Natural killer cell (primary cell): ENCODE data around the gene UCHL5. TPM values are rescaled to one million over a fixed set of nuclear protein-coding genes. Genes with fewer than 3 reads are reported as not detected.
A peak's percentile ranks its signal among the peaks of the same experiment; 100 is the strongest.

ENCODE experiments used
- ATAC-seq, 3 donors: fragments of 150-1000 bp in 2 of 3; fragments of 200-7000 bp in 1 of 3; cut with Tn5 transposase; 1 replicate in 1 of 3; 2 replicates in 2 of 3; pipeline ENCODE4 v1.10.0; 2021; ENCODE audit warnings: mild to moderate bottlenecking in 2 of 3, moderate library complexity in 2 of 3
- DNase-seq, 2 donors: peaks; one replicate each; pipeline versions ENCODE4 v3.0.0 to v3.0.0-alpha.2; 2013 to 2021; ENCODE audit warnings: mixed read lengths in 1 of 2
- H3K27ac ChIP-seq: one replicate; pipeline ENCODE4 v1.5.1; 2013; ENCODE audit warnings: mild to moderate bottlenecking, low read length
- H3K27me3 ChIP-seq: one replicate; pipeline ENCODE4 v1.6.1; 2013; ENCODE audit warnings: low read length; ENCODE audit not compliant: control insufficient read depth, insufficient read depth
- H3K36me3 ChIP-seq: one replicate; pipeline ENCODE4 v1.6.1; 2013; ENCODE audit warnings: low read length; ENCODE audit not compliant: control insufficient read depth, insufficient read depth
- H3K4me1 ChIP-seq: one replicate; pipeline ENCODE4 v1.6.1; 2013; ENCODE audit warnings: low read length; ENCODE audit not compliant: control insufficient read depth, insufficient read depth
- H3K4me3 ChIP-seq: one replicate; pipeline ENCODE4 v1.5.1; 2013; ENCODE audit warnings: low read length
- H3K9me3 ChIP-seq: one replicate; pipeline ENCODE4 v1.6.1; 2013; ENCODE audit warnings: low read length; ENCODE audit not compliant: control insufficient read depth, insufficient read depth
- H3K27ac Mint-ChIP-seq, 2 donors: one replicate each; pipeline ENCODE4 v1.8.0; 2022; ENCODE audit warnings: mild to moderate bottlenecking in 2 of 2, mixed read lengths in 2 of 2, moderate library complexity in 1 of 2
- H3K27me3 Mint-ChIP-seq, 2 donors: one replicate each; pipeline ENCODE4 v1.8.0; 2022; ENCODE audit warnings: low read depth in 2 of 2, mixed read lengths in 2 of 2
- H3K36me3 Mint-ChIP-seq: one replicate; pipeline ENCODE4 v1.8.0; 2022; ENCODE audit warnings: mixed read lengths
- H3K4me1 Mint-ChIP-seq, 2 donors: one replicate each; pipeline ENCODE4 v1.8.0; 2022; ENCODE audit warnings: mixed read lengths in 2 of 2
- H3K4me3 Mint-ChIP-seq: one replicate; pipeline ENCODE4 v1.8.0; 2022; ENCODE audit warnings: mild to moderate bottlenecking, moderate library complexity, mixed read lengths
- H3K9me3 Mint-ChIP-seq, 2 donors: one replicate each; pipeline ENCODE4 v1.8.0; 2022; ENCODE audit warnings: mixed read lengths in 2 of 2
- CTCF ChIP-seq: fragments of 200-600 bp; IDR thresholded peaks from one replicate; pipeline ENCODE4 v1.8.0; 2022; ENCODE audit warnings: antibody characterized with exemption
- WGBS: methylation state at CpG from one replicate; pipeline ENCODE4 v1.1.7; 2013; ENCODE audit warnings: missing lambda C conversion rate; ENCODE audit not compliant: insufficient coverage; 5-methylcytosine and 5-hydroxymethylcytosine counted together
- intact Hi-C: fragments of 100-400 bp; cut with micrococcal nuclease; formaldehyde crosslinking; loops from one replicate; pipeline ENCODE4 v1.14.2; 2022
- total RNA-seq, 4 donors: library from RNA; stranded (reverse); fragments of 120-200 nt in 1 of 4; gene quantifications; one replicate each; pipeline versions ENCODE4 v1.2.3 to v1.2.4, GENCODE V29; 2013 to 2022

UCHL5 gene
- total RNA-seq, 3 donors from 2014 or later (not counting 1 experiment from before 2014, with no cell fraction given) = 44.3 to 53.9 (median 51.9) TPM

GRCh38 chr1:193068013-193068412 lies 8.9 kb upstream of the UCHL5 start:
- Histone ChIP-seq H3K9me3 (no peaks in the 10 kb centered on the region), H3K4me1 (peaks cover 9% of the 10 kb centered on the region), H3K4me3 (no peak overlapping the region), H3K27me3 (no peaks in the 10 kb centered on the region), H3K27ac (no peak overlapping the region), H3K36me3 (peaks cover 4% of the 10 kb centered on the region)
- Mint-ChIP-seq H3K4me1 (peaks cover 53 to 62% of the 10 kb centered on the region in 2 donors), H3K36me3 (no peaks in the 10 kb centered on the region), H3K4me3 (no peak overlapping the region), H3K27me3 (no peaks in the 10 kb centered on the region), H3K9me3 (no peaks in the 10 kb centered on the region), H3K27ac (peak overlapping the region; percentile 35 to 53)
- ATAC-seq = no peak
- no peak for TF ChIP-seq CTCF
- DNase-seq = no peak
- intact Hi-C loops = no loop called here

- Mint-ChIP-seq H3K36me3 (no peaks in the 10 kb centered on the region), H3K9me3 (no peaks in the 10 kb centered on the region), H3K27ac (peak overlapping the region; percentile 35 to 63), H3K4me3 (no peak overlapping the region), H3K27me3 (no peaks in the 10 kb centered on the region), H3K4me1 (peaks cover 53 to 67% of the 10 kb centered on the region in 2 donors)
- no peak for TF ChIP-seq CTCF
- H3K4me3 ChIP-seq = no peak overlapping the region
- H3K4me1 ChIP-seq = peaks cover 9% of the 10 kb centered on the region
- H3K27me3 ChIP-seq = no peaks in the 10 kb centered on the region
- intact Hi-C loops = no loop called here
- no peak overlapping the region for H3K27ac ChIP-seq
- peaks cover 2% of the 10 kb centered on the region for H3K36me3 ChIP-seq
- H3K9me3 ChIP-seq = no peaks in the 10 kb centered on the region
- DNase-seq (no peak), ATAC-seq (no peak)
- 88% methylated on average over 4 of the region's 4 CpGs for WGBS
Observed at GRCh38 chr1:193066606-193067005, 7.4 kb upstream of the UCHL5 start.

DNA sequence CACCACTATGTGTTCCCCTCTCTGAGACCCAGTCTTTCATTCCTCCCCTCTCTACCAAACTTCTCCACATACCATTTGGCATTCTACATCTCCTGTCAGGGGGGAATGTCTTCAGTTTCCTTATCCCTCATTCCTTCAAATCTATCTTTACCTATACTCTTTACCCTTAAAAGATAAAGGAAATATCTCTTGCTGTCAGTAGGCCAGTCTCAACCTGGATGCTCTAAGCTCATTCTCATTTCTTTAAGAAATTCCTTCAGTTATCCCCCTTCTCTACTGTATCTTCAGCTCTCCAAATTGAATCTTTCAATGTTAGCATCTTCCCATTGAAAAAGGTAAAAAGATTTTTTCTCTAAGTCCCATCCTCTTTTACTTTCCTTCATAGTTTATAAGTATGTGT lies 6.8 kb upstream of the UCHL5 start:
- Mint-ChIP-seq H3K27me3 (no peaks in the 10 kb centered on the region), H3K4me3 (no peak overlapping the region), H3K27ac (peak overlapping the region; percentile 35 to 63), H3K36me3 (no peaks in the 10 kb centered on the region), H3K9me3 (no peaks in the 10 kb centered on the region), H3K4me1 (peaks cover 52 to 66% of the 10 kb centered on the region in 2 donors)
- peaks cover 6% of the 10 kb centered on the region for H3K4me1 ChIP-seq
- H3K36me3 ChIP-seq = peaks cover 2% of the 10 kb centered on the region
- H3K4me3 ChIP-seq = no peak overlapping the region
- intact Hi-C loops = no loop called here
- DNase-seq = no peak
- no peaks in the 10 kb centered on the region for H3K27me3 ChIP-seq
- H3K9me3 ChIP-seq = no peaks in the 10 kb centered on the region
- no peak for ATAC-seq
- no peak overlapping the region for H3K27ac ChIP-seq
- no peak for TF ChIP-seq CTCF

DNA sequence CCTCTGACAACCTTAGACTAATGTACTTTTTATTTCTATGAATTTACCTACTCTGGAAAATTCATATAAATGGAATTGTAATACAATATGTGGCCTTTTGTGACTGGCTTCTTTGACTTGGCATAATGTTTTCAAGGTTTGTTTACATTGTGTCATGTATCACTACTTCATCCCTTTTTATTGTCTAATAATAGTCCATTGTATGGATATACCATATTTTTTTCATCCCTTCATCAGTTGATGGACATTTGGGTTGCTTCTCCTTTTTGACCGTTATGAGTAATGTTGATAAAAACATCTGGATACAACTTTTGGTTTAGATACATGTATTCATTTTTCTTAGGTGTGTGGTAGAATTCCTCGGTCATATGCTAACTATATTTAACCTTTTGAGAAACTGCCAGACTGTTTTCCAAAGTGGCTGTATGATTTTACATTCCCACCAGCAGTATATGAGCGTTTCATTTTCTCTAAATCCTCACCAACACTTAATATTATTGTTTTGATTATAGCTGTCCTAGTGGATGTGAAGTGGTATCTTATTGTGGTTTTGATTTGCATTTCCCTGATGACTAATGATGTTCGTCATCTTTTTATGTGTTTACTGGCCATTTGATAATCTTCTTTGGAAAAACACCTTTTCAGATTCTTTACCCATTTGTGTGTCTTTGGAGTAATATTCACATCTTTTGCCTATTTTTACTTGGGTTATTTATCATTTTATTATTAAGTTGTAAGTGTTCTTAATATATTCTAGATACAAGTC lies 3.7 kb upstream of the UCHL5 start:
- Histone ChIP-seq H3K4me1 (peaks cover 11% of the 10 kb centered on the region), H3K27ac (no peak overlapping the region), H3K27me3 (no peaks in the 10 kb centered on the region), H3K36me3 (no peaks in the 10 kb centered on the region), H3K4me3 (no peak overlapping the region), H3K9me3 (no peaks in the 10 kb centered on the region)
- no CpG with 5 or more reads among the region's 4 CpGs for WGBS
- H3K27me3 Mint-ChIP-seq = no peaks in the 10 kb centered on the region
- H3K36me3 Mint-ChIP-seq = no peaks in the 10 kb centered on the region
- no peak for TF ChIP-seq CTCF
- ATAC-seq = no peak
- peaks cover 61 to 72% of the 10 kb centered on the region in 2 donors for H3K4me1 Mint-ChIP-seq
- peak in 1 of 2 donors; percentile 13 for DNase-seq
- H3K4me3 Mint-ChIP-seq = peak overlapping the region; percentile 26
- no peaks in the 10 kb centered on the region for H3K9me3 Mint-ChIP-seq
- intact Hi-C loops = no loop called here
- H3K27ac Mint-ChIP-seq = peak overlapping the region in 1 of 2 donors; percentile 57
